Hair follicle dermal papilla cell (primary cell): ENCODE results near the gene NMRK1. TPM values are rescaled to one million over a fixed set of nuclear protein-coding genes. Genes with fewer than 3 reads are reported as not detected.

Experiments
- small RNA-seq: library from RNA; depleted of rRNA; stranded (forward); fragments of <200 nt; gene quantifications from one replicate; pipeline ENCODE3, GENCODE V24; 2012
- total RNA-seq: library from RNA; depleted of rRNA; stranded (reverse); fragments of >200 nt; gene quantifications from 2 replicates; pipeline ENCODE4 v1.2.3, GENCODE V29; 2012

The NMRK1 gene
- 22.6 and 25.5 TPM in 2 replicates for total RNA-seq

GRCh38 chr9:75087824-75088645, at the start of gene NMRK1, which contains the start of gene OSTF1:
Gene NMRK1, minus strand, starts transcription at chr9:75088155. Its CDS starts 5,040 bp downstream, at chr9:75083115.
Gene OSTF1, plus strand, starts transcription at chr9:75088514. Its CDS starts 179 bp downstream, at chr9:75088693.

Small RNA genes lying within 50 kb of the gene (small RNA-seq; reads per million reads assigned to genes)
- not detected for gene RF02271

Other genes starting within 250 kb of the NMRK1 start
- under 0.01 and 0.12 TPM in 2 replicates for gene TRPM6, start 200.2 kb downstream of the NMRK1 start, total RNA-seq
- 4.5 and 5.4 TPM in 2 replicates for gene C9orf40, start 135.2 kb downstream of the NMRK1 start, total RNA-seq
- gene CARNMT1, start 59.9 kb downstream of the NMRK1 start, total RNA-seq, result 30.2 and 30.3 TPM in 2 replicates
- gene OSTF1, start 359 bp upstream of the NMRK1 start, total RNA-seq, result 26.0 and 34.1 TPM in 2 replicates